ENCODE measurements around the gene C3. TPM values are rescaled to one million over a fixed set of nuclear protein-coding genes. Genes with fewer than 3 reads are reported as not detected.

Gene C3
- total and polyA plus RNA-seq, 2 donors, result 46.1 to 311 TPM

DNA sequence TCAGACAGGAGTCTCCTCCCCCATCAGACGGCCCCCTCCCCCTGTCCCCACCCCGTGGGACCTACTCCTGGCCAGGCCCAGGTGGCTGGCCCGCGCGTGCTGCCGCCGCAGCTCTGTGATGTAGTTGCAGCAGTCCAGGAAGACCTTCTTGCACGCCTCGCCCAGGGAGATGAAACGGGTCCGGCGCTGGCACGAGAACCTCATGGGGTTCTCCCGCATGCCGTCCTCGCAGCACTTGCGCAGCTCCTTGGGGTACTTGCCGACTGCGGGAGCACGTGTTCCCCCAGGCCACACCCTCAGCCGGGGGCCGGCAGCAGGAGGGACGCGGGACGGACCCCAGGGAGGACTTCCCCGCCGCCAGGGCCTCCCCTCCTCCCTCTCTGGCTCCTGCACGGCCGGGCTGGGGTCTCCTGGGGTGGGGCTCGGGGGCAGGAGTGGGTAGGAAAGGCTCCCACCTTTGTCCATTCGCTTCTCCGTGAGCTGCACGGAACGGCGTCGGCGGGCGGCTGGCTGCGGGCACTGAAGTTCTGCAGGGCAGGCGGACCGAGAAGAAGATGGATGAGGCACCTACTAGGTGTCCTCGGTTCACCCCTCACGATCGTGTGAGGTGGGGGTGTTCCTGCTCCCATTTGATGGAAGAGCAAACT lies 13.3 kb downstream of the C3 start:
- Histone ChIP-seq H3K27ac (ENCODE audit: low read depth in 1 of 2, low read length in 1 of 2) (no peak overlapping the region), H3K27me3 (ENCODE audit: control insufficient read depth in 2 of 2, insufficient read depth in 1 of 2, low read length in 1 of 2) (peaks cover 2 to 44% of the 10 kb centered on the region in 2 donors), H3K9me3 (ENCODE audit: control insufficient read depth in 2 of 2, insufficient read depth in 1 of 2, low read length in 1 of 2) (no peaks in the 10 kb centered on the region), H3K36me3 (ENCODE audit: control insufficient read depth in 2 of 2, insufficient read depth in 2 of 2, low read length in 1 of 2) (no peaks in the 10 kb centered on the region), H3K4me1 (ENCODE audit: control insufficient read depth in 2 of 2, insufficient read depth in 2 of 2, low read length in 2 of 2) (no peaks in the 10 kb centered on the region), H3K4me3 (ENCODE audit: low read length in 2 of 2) (no peak overlapping the region)
- DNase-seq (ENCODE audit: low read depth in 6 of 9, low spot score in 9 of 9), result no peak
- 91% methylated on average over 44 of the region's 44 CpGs for WGBS

DNA sequence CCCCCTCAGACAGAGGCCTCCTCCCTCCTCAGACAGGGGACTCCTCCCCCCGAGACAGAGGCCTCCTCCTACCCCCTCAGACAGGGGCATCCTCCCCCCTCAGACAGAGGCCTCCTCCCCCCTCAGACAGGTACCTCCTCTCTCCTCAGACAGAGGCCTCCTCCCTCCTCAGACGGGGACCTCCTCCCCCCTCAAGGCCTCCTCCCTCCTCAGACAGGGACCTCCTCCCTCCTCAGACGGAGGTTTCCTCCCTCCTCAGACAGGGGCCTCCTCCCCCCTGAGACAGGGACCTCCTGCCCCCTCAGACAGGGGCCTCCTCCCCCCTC lies 13.9 kb downstream of the C3 start:
- Histone ChIP-seq H3K4me1 (ENCODE audit: control insufficient read depth in 2 of 2, insufficient read depth in 2 of 2, low read length in 2 of 2) (no peaks in the 10 kb centered on the region), H3K27me3 (ENCODE audit: control insufficient read depth in 2 of 2, insufficient read depth in 1 of 2, low read length in 1 of 2) (peaks cover 2 to 39% of the 10 kb centered on the region in 2 donors), H3K27ac (ENCODE audit: low read depth in 1 of 2, low read length in 1 of 2) (no peak overlapping the region), H3K36me3 (ENCODE audit: control insufficient read depth in 2 of 2, insufficient read depth in 2 of 2, low read length in 1 of 2) (no peaks in the 10 kb centered on the region), H3K4me3 (ENCODE audit: low read length in 2 of 2) (no peak overlapping the region), H3K9me3 (ENCODE audit: control insufficient read depth in 2 of 2, insufficient read depth in 1 of 2, low read length in 1 of 2) (no peaks in the 10 kb centered on the region)
- no peak for DNase-seq (ENCODE audit: low read depth in 6 of 9, low spot score in 9 of 9)
- 82% methylated on average over 3 of the region's 3 CpGs for WGBS

DNA sequence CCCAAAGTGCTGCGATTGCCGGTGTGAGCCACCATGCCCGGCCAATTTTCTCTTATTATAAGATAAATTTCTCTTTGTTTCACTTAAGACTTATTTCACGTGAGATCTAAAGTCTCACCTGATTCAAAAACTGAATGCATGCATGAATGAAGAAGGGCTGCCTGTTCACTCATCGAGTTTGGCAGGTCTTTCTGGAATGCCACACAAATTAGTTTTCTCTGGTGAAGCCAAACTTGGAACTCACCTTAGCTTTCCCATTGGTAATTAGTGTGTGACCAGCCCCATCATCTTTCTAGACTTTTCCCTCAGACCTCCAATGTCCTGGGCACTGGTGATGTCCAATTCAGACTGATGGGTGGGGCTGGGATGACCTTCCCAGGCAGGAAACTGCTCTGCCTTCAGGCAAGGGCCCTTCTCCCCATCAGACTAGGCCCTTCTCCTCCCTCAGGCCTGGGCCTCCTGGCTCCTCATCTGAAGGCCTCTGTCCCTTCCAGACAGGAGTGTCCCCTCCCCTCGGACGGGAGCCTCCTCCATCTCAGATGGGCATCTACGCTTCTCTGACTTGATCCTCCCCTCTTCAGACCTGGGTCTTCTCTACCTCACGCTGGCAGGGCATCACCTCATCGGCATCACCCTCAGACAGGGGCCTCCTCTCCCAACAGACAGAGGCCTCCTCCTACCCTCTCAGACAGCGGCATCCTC lies 14.4 kb downstream of the C3 start:
- Histone ChIP-seq H3K36me3 (ENCODE audit: control insufficient read depth in 2 of 2, insufficient read depth in 2 of 2, low read length in 1 of 2) (no peaks in the 10 kb centered on the region), H3K27me3 (ENCODE audit: control insufficient read depth in 2 of 2, insufficient read depth in 1 of 2, low read length in 1 of 2) (peaks cover 2 to 34% of the 10 kb centered on the region in 2 donors), H3K4me3 (ENCODE audit: low read length in 2 of 2) (no peak overlapping the region), H3K9me3 (ENCODE audit: control insufficient read depth in 2 of 2, insufficient read depth in 1 of 2, low read length in 1 of 2) (no peaks in the 10 kb centered on the region), H3K27ac (ENCODE audit: low read depth in 1 of 2, low read length in 1 of 2) (no peak overlapping the region), H3K4me1 (ENCODE audit: control insufficient read depth in 2 of 2, insufficient read depth in 2 of 2, low read length in 2 of 2) (no peaks in the 10 kb centered on the region)
- WGBS, result 87% methylated on average over 11 of the region's 11 CpGs
- no peak for DNase-seq (ENCODE audit: low read depth in 6 of 9, low spot score in 9 of 9)

DNA sequence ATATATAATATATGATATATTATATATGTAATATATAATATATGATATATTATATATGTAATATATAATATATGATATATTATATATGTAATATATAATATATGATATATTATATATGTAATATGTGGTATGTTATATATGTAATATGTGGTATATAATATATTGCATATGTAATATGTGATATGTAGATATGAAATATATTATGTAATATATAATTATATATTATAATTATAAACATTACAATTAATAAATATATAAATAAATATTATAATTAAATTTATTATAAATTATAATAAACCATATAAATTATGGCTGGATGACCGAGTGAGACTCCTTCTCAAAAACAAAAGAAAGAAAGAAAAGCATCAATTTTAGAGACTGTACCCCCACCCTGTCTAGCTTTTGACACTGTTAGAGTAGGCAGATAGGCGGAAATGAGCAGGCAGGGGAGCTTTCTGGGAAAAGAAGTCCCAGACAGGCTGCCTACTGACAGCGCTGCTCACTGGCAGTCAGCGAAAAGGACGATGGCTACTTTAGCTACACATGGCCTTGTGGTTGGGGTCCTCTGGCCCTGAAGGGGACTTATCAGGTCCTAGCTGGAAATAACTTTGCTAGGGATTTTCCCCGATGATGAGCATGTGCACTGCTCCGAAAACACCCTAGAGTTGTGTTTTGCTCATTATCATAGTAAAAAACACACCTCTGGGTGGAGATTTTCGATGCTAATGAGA lies 19.7 kb downstream of the C3 start:
- no peak for DNase-seq (ENCODE audit: low read depth in 6 of 9, low spot score in 9 of 9)
- Histone ChIP-seq H3K9me3 (ENCODE audit: control insufficient read depth in 2 of 2, insufficient read depth in 1 of 2, low read length in 1 of 2) (peaks cover 0 to 4% of the 10 kb centered on the region in 2 donors), H3K27ac (ENCODE audit: low read depth in 1 of 2, low read length in 1 of 2) (no peak overlapping the region), H3K4me3 (ENCODE audit: low read length in 2 of 2) (no peak overlapping the region), H3K36me3 (ENCODE audit: control insufficient read depth in 2 of 2, insufficient read depth in 2 of 2, low read length in 1 of 2) (no peaks in the 10 kb centered on the region), H3K27me3 (ENCODE audit: control insufficient read depth in 2 of 2, insufficient read depth in 1 of 2, low read length in 1 of 2) (no peaks in the 10 kb centered on the region), H3K4me1 (ENCODE audit: control insufficient read depth in 2 of 2, insufficient read depth in 2 of 2, low read length in 2 of 2) (no peaks in the 10 kb centered on the region)
- WGBS, result 97% methylated on average over 8 of the region's 8 CpGs

DNA sequence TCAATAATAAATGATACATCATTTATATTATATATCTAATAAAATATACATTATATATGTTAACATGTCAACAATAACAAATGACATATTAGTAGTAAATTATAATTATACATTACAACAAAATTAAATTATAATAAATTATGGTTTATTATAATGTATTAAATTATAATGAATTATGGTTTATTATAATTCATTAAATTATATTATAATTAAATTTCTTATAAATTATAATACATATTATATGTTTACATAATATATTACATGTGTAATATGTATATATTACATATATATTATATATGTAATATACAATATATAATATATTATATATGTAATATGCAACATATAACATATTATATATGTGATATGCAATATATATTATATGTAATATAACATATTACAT lies 20.5 kb downstream of the C3 start:
- no peak for DNase-seq (ENCODE audit: low read depth in 6 of 9, low spot score in 9 of 9)
- Histone ChIP-seq H3K27ac (ENCODE audit: low read depth in 1 of 2, low read length in 1 of 2) (no peak overlapping the region), H3K4me3 (ENCODE audit: low read length in 2 of 2) (no peak overlapping the region), H3K36me3 (ENCODE audit: control insufficient read depth in 2 of 2, insufficient read depth in 2 of 2, low read length in 1 of 2) (no peaks in the 10 kb centered on the region), H3K4me1 (ENCODE audit: control insufficient read depth in 2 of 2, insufficient read depth in 2 of 2, low read length in 2 of 2) (no peaks in the 10 kb centered on the region), H3K9me3 (ENCODE audit: control insufficient read depth in 2 of 2, insufficient read depth in 1 of 2, low read length in 1 of 2) (peaks cover 0 to 4% of the 10 kb centered on the region in 2 donors), H3K27me3 (ENCODE audit: control insufficient read depth in 2 of 2, insufficient read depth in 1 of 2, low read length in 1 of 2) (no peaks in the 10 kb centered on the region)

DNA sequence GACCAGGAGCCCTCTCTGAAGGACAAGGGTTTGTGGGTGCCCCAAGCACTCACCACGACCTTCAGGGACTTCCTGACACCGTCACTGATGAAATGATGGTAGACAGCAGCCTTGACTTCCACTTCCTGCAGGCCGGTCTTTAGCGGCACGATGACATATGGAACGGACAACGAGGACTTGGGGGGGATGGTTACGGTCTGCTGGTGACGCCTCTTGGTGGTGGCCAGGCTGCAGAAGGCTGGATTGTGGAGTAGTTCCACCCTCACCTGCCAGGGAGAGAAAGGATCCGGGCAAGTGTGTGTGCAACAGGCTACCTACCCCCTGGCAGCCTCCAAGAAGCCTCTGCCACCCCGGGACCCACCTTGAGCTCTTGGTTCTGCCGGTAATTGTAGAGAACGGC lies 23.2 kb downstream of the C3 start:
- H3K4me3 ChIP-seq (ENCODE audit: low read length in 2 of 2), result no peak overlapping the region
- H3K4me1 ChIP-seq (ENCODE audit: control insufficient read depth in 2 of 2, insufficient read depth in 2 of 2, low read length in 2 of 2), result no peaks in the 10 kb centered on the region
- no peak for DNase-seq (ENCODE audit: low read depth in 6 of 9, low spot score in 9 of 9)
- no peak overlapping the region for H3K27ac ChIP-seq (ENCODE audit: low read depth in 1 of 2, low read length in 1 of 2)
- WGBS, result 42% methylated on average over 13 of the region's 13 CpGs
- H3K9me3 ChIP-seq (ENCODE audit: control insufficient read depth in 2 of 2, insufficient read depth in 1 of 2, low read length in 1 of 2), result peaks cover 0 to 4% of the 10 kb centered on the region in 2 donors
- no peaks in the 10 kb centered on the region for H3K36me3 ChIP-seq (ENCODE audit: control insufficient read depth in 2 of 2, insufficient read depth in 2 of 2, low read length in 1 of 2)
- no peaks in the 10 kb centered on the region for H3K27me3 ChIP-seq (ENCODE audit: control insufficient read depth in 2 of 2, insufficient read depth in 1 of 2, low read length in 1 of 2)

DNA sequence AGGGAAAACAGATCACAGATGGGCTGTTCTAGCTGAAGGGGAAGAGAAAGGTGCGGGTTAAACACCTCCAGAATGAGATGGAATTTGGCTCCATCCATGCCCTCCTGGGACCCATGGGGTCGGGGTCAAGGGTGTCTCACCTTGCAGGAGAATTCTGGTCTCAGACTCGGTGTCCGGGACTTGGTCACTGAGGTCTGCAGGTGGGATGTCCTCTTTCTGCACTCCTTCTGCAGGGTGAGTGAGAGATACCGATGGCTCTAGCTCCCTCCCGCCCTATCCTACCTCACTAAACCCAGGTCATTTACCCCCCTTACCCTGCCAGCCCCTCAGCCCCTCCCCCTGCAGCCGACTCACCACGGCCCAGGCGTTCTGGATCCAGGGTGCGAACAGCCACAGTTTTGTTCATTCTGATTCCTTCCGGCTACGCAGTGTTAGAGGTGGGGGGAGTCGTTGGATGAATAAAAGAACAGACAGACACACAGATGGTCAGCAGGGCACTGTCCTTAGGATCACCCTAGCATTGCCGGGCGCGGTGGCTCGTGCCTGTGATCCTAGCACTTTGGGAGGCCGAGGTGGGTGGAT lies 24.1 kb downstream of the C3 start:
- Histone ChIP-seq H3K36me3 (ENCODE audit: control insufficient read depth in 2 of 2, insufficient read depth in 2 of 2, low read length in 1 of 2) (no peaks in the 10 kb centered on the region), H3K4me3 (ENCODE audit: low read length in 2 of 2) (no peak overlapping the region), H3K9me3 (ENCODE audit: control insufficient read depth in 2 of 2, insufficient read depth in 1 of 2, low read length in 1 of 2) (peaks cover 0 to 4% of the 10 kb centered on the region in 2 donors), H3K4me1 (ENCODE audit: control insufficient read depth in 2 of 2, insufficient read depth in 2 of 2, low read length in 2 of 2) (no peaks in the 10 kb centered on the region), H3K27ac (ENCODE audit: low read depth in 1 of 2, low read length in 1 of 2) (no peak overlapping the region), H3K27me3 (ENCODE audit: control insufficient read depth in 2 of 2, insufficient read depth in 1 of 2, low read length in 1 of 2) (no peaks in the 10 kb centered on the region)
- WGBS, result 87% methylated on average over 18 of the region's 18 CpGs
- no peak for DNase-seq (ENCODE audit: low read depth in 6 of 9, low spot score in 9 of 9)

DNA sequence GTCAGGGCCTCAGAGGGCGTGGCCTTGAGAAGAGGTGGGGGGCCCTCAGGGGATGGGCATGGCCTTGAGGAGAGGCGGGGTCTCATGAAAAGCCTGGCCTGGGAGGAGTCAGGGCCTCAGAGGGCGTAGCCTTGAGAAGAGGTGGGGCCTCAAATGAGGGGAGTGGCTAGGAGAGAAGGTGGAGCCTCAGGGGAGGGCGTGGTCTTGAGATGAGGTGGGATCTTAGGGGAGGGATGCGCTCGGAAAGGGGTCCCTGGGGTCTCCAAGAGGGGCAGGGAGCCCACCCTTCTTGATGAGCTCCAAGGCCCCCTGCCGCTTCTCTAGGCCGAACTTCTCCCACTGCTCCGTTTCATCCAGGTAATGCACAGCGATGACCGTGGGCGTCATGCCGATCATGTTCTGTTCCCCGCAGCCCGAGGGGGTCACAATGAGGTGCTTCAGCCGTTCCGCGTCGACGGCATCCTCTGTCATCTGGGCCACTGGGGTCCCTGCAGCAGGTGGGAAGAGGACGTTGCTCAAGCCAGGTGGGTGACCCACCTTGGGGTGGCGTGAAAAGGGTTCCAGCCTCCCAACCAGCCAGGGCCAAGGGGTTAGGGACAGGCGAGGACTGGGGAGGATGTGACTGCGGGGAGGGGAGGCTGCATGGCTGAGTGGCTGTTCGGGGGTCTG lies 26.2 kb downstream of the C3 start:
- no peaks in the 10 kb centered on the region for H3K27me3 ChIP-seq (ENCODE audit: control insufficient read depth in 2 of 2, insufficient read depth in 1 of 2, low read length in 1 of 2)
- H3K4me1 ChIP-seq (ENCODE audit: control insufficient read depth in 2 of 2, insufficient read depth in 2 of 2, low read length in 2 of 2), result no peaks in the 10 kb centered on the region
- H3K4me3 ChIP-seq (ENCODE audit: low read length in 2 of 2), result no peak overlapping the region
- DNase-seq (ENCODE audit: low read depth in 6 of 9, low spot score in 9 of 9), result no peak
- WGBS, result 97% methylated on average over 25 of the region's 25 CpGs
- no peak overlapping the region for H3K27ac ChIP-seq (ENCODE audit: low read depth in 1 of 2, low read length in 1 of 2)
- H3K9me3 ChIP-seq (ENCODE audit: control insufficient read depth in 2 of 2, insufficient read depth in 1 of 2, low read length in 1 of 2), result peaks cover 0 to 4% of the 10 kb centered on the region in 2 donors
- H3K36me3 ChIP-seq (ENCODE audit: control insufficient read depth in 2 of 2, insufficient read depth in 2 of 2, low read length in 1 of 2), result no peaks in the 10 kb centered on the region

DNA sequence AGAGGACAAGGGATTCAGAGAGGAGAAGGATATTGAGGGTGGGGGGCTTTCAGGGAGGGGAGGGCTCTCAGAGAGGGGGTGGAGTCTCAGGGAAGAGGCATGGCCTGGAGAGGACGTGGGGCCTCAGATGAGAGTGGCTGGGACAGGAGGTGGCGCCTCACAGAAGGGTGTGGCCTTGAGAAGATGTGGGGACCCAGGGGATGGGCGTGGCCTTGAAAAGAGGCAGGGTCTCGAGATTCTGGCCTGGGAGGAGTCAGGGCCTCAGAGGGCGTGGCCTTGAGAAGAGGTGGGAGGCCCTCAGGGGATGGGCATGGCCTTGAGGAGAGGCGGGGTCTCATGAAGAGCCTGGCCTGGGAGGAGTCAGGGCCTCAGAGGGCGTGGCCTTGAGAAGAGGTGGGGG lies 26.8 kb downstream of the C3 start:
- no peak overlapping the region for H3K4me3 ChIP-seq (ENCODE audit: low read length in 2 of 2)
- no peaks in the 10 kb centered on the region for H3K4me1 ChIP-seq (ENCODE audit: control insufficient read depth in 2 of 2, insufficient read depth in 2 of 2, low read length in 2 of 2)
- peaks cover 0 to 4% of the 10 kb centered on the region in 2 donors for H3K9me3 ChIP-seq (ENCODE audit: control insufficient read depth in 2 of 2, insufficient read depth in 1 of 2, low read length in 1 of 2)
- no peaks in the 10 kb centered on the region for H3K27me3 ChIP-seq (ENCODE audit: control insufficient read depth in 2 of 2, insufficient read depth in 1 of 2, low read length in 1 of 2)
- WGBS, result 86% methylated on average over 5 of the region's 7 CpGs
- H3K27ac ChIP-seq (ENCODE audit: low read depth in 1 of 2, low read length in 1 of 2), result no peak overlapping the region
- H3K36me3 ChIP-seq (ENCODE audit: control insufficient read depth in 2 of 2, insufficient read depth in 2 of 2, low read length in 1 of 2), result no peaks in the 10 kb centered on the region
- DNase-seq (ENCODE audit: low read depth in 6 of 9, low spot score in 9 of 9), result no peak
